ENCODE results near the gene GTPBP6. TPM values are rescaled to one million over a fixed set of nuclear protein-coding genes. Genes with fewer than 3 reads are reported as not detected.

Gene GTPBP6
- total RNA-seq, 5 donors from 2014 or later (not counting 1 experiment from before 2014, with no cell fraction given), result 58.8 to 112 (median 111) TPM

DNA sequence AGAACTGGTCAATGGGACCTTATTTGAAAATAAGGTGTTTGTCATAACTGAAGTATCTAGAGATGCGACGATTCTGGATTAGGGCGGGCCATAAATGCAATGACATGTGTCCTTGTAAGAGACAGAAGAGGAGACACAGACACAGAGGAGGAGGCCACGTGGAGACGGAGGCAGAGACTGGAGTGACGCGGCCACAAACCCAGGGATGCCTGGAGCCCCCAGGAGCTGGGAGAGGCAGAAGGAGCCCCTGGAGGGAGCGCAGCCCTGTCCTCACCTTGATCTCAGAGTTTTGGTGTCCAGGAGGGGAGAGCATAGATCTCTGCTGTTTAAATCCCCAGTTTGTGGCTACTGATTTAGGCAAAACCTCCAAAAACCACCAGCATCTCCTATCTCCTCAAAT is 5.0 kb downstream of the GTPBP6 start:
- ATAC-seq (replicated peaks in 1 of 4), result no peak
- Histone ChIP-seq H3K9me3 (no peaks in the 10 kb centered on the region), H3K4me1 (ENCODE audit: control insufficient read depth in 1 of 2, extremely low read depth in 1 of 2, insufficient read depth in 2 of 2, low read length in 2 of 2) (peaks cover 5 to 19% of the 10 kb centered on the region in 2 experiments), H3K27ac (ENCODE audit: low read length) (no peak overlapping the region), H3K27me3 (replicated peaks in 1 of 2; ENCODE audit: control insufficient read depth in 2 of 2, extremely low read depth in 1 of 2, insufficient read depth in 2 of 2, low read length in 1 of 2) (no peaks in the 10 kb centered on the region), H3K4me3 (ENCODE audit: control insufficient read depth in 1 of 2, extremely low read depth in 1 of 2, low read length in 1 of 2) (no peak overlapping the region), H3K36me3 (ENCODE audit: control insufficient read depth in 2 of 2, extremely low read depth in 1 of 2, insufficient read depth in 1 of 2, low read length in 1 of 2) (peaks cover 57 to 65% of the 10 kb centered on the region in 2 donors)
- Mint-ChIP-seq H3K36me3 (peaks cover 23% of the 10 kb centered on the region), H3K4me3 (no peak overlapping the region), H3K27me3 (no peaks in the 10 kb centered on the region), H3K4me1 (peaks cover 0 to 10% (median 8%) of the 10 kb centered on the region in 3 donors), H3K9me3 (no peaks in the 10 kb centered on the region), H3K27ac (no peak overlapping the region)
- DNase-seq, result no peak
- POLR2A ChIA-PET, result no interaction called here
- CTCF ChIA-PET, result no interaction called here
- WGBS (ENCODE audit: insufficient coverage), result 100% methylated on average over 5 of the region's 8 CpGs

DNA sequence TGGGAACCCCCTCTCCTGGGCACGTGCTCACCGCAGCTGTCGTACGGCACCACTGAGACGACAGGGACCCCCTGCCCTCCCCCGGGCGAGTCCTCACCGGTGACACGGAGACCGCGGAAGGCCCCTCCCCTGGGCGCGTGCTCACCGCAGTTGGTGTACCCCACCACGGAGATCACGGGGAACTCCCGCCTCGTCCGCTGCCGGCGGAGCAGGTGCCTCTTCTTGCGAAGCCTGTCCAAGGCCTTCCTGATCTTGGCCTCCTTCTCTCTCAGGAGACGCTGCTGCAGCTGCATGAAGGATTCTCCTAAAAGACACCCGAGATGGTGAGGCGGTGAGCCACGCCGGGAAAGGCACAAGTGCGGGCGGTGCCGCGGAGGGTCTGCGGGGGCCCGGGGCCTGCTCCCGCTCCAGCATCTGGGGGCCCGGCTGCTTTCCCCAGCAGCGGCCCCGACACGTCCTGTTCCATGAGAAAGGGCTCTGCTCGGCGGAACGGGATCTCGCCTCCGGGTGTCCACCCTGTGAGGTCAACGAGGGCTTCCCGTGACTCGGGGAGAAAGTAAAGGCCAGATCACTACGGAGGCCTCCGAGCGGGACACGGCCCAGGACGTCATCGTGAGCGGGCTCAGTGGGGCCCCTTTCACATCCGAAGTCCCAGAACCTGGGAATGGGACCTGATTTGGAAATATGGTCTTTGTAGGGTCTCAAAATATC is 5.8 kb downstream of the GTPBP6 start:
- H3K4me3 Mint-ChIP-seq, result no peak overlapping the region
- no peaks in the 10 kb centered on the region for H3K9me3 Mint-ChIP-seq
- DNase-seq (no peak), ATAC-seq (replicated peaks in 1 of 4) (peak in 1 of 4 experiments; percentile 8)
- WGBS (ENCODE audit: insufficient coverage), result 94% methylated on average over 46 of the region's 54 CpGs
- peaks cover 27% of the 10 kb centered on the region for H3K36me3 Mint-ChIP-seq
- no peaks in the 10 kb centered on the region for H3K9me3 ChIP-seq
- no peak overlapping the region for H3K4me3 ChIP-seq (ENCODE audit: control insufficient read depth in 1 of 2, extremely low read depth in 1 of 2, low read length in 1 of 2)
- H3K27ac Mint-ChIP-seq, result no peak overlapping the region
- peaks cover 0 to 6% (median 5%) of the 10 kb centered on the region in 3 donors for H3K4me1 Mint-ChIP-seq
- no peaks in the 10 kb centered on the region for H3K27me3 Mint-ChIP-seq
- H3K36me3 ChIP-seq (ENCODE audit: control insufficient read depth in 2 of 2, extremely low read depth in 1 of 2, insufficient read depth in 1 of 2, low read length in 1 of 2), result peaks cover 57 to 70% of the 10 kb centered on the region in 2 donors
- CTCF ChIA-PET, result no interaction called here
- peaks cover 2 to 16% of the 10 kb centered on the region in 2 experiments for H3K4me1 ChIP-seq (ENCODE audit: control insufficient read depth in 1 of 2, extremely low read depth in 1 of 2, insufficient read depth in 2 of 2, low read length in 2 of 2)
- POLR2A ChIA-PET, result no interaction called here
- no peaks in the 10 kb centered on the region for H3K27me3 ChIP-seq (replicated peaks in 1 of 2; ENCODE audit: control insufficient read depth in 2 of 2, extremely low read depth in 1 of 2, insufficient read depth in 2 of 2, low read length in 1 of 2)
- no peak overlapping the region for H3K27ac ChIP-seq (ENCODE audit: low read length)

DNA sequence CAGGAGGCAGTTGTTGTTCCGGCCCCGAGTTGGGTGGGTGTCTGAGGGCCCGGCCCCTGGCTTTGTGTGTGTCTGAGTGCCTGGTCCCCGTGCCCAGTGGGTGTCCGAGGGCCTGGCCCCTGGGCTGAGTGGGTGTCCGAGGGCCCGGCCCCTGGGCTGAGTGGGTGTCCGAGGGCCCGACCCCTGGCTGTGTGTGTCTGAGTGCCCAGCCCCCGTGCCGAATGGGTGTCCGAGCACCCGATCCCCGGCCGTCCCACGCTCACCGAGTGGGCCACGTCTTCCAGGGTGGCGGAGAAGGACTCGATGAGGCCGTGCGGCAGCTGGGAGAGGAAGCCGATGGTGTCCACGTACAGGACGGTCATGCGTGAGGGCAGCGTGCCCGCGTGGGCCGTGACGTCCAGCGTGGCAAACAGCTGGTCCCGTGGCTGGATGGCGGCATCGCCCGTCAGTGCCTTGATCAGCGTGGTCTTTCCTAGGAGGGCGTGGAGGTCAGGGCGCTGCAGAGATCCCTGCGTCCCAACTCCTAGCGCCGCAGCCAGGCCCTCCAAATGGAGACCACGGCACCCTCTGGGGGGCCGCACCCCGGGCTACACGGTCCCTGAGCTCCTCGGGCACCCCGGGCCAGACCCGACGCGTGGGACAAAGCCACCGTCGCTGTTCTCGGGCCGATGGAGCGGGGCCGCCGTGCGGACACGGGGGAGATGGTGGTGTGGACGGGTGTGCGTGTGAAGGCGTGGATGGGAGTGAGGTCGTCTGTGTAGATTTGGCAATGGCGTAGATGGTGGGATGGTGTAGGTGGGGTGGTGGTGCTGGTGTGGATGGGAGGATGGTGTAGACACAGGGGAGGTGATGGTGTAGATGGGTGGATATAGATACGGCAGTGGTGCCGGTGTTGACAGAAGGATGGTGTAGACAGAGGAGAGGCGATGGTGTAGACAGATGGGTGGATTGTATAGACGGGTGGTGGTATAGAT is 7.2 kb downstream of the GTPBP6 start:
- no peak overlapping the region for H3K27ac ChIP-seq (ENCODE audit: low read length)
- H3K36me3 ChIP-seq (ENCODE audit: control insufficient read depth in 2 of 2, extremely low read depth in 1 of 2, insufficient read depth in 1 of 2, low read length in 1 of 2), result peaks cover 50 to 72% of the 10 kb centered on the region in 2 donors
- Mint-ChIP-seq H3K36me3 (peaks cover 31% of the 10 kb centered on the region), H3K9me3 (no peaks in the 10 kb centered on the region), H3K27me3 (no peaks in the 10 kb centered on the region), H3K4me1 (no peaks in the 10 kb centered on the region), H3K4me3 (no peak overlapping the region), H3K27ac (no peak overlapping the region)
- DNase-seq (no peak), ATAC-seq (replicated peaks in 1 of 4) (peak in 1 of 4 experiments; percentile 11)
- H3K4me1 ChIP-seq (ENCODE audit: control insufficient read depth in 1 of 2, extremely low read depth in 1 of 2, insufficient read depth in 2 of 2, low read length in 2 of 2), result peaks cover 0 to 4% of the 10 kb centered on the region in 2 experiments
- H3K27me3 ChIP-seq (replicated peaks in 1 of 2; ENCODE audit: control insufficient read depth in 2 of 2, extremely low read depth in 1 of 2, insufficient read depth in 2 of 2, low read length in 1 of 2), result no peaks in the 10 kb centered on the region
- 95% methylated on average over 55 of the region's 69 CpGs for WGBS (ENCODE audit: insufficient coverage)
- POLR2A ChIA-PET, result no interaction called here
- CTCF ChIA-PET, result no interaction called here
- no peaks in the 10 kb centered on the region for H3K9me3 ChIP-seq
- no peak overlapping the region for H3K4me3 ChIP-seq (ENCODE audit: control insufficient read depth in 1 of 2, extremely low read depth in 1 of 2, low read length in 1 of 2)

DNA sequence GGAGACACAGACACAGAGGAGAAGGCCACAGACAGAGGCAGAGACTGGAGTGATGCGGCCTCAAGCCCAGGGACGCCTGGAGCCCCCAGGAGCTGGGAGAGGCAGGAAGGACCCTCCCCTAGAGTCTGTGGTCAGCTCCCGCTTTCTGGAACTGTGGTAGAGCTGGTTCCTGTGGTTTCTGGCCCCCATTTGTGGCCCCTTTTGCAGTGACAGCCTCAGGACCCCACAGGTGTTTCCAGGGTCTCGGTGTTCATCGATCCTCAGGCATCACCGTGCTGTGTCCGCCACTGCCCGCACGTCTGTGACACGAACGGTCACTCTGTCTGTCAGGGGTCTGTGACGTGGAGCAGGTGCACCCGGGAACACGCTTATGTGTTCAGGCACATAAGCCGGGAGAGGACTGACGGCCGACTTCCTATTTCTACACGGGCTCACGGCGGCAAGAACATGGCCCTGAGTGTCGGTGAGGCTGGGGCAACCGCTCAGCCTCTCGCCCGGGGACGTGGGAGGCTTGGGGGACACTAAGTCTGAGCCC is 7.9 kb downstream of the GTPBP6 start:
- Histone ChIP-seq H3K9me3 (no peaks in the 10 kb centered on the region), H3K4me3 (ENCODE audit: control insufficient read depth in 1 of 2, extremely low read depth in 1 of 2, low read length in 1 of 2) (no peak overlapping the region), H3K4me1 (ENCODE audit: control insufficient read depth in 1 of 2, extremely low read depth in 1 of 2, insufficient read depth in 2 of 2, low read length in 2 of 2) (no peaks in the 10 kb centered on the region), H3K27ac (ENCODE audit: low read length) (no peak overlapping the region), H3K36me3 (ENCODE audit: control insufficient read depth in 2 of 2, extremely low read depth in 1 of 2, insufficient read depth in 1 of 2, low read length in 1 of 2) (peaks cover 46 to 75% of the 10 kb centered on the region in 2 donors), H3K27me3 (replicated peaks in 1 of 2; ENCODE audit: control insufficient read depth in 2 of 2, extremely low read depth in 1 of 2, insufficient read depth in 2 of 2, low read length in 1 of 2) (no peaks in the 10 kb centered on the region)
- Mint-ChIP-seq H3K4me1 (no peaks in the 10 kb centered on the region), H3K4me3 (no peak overlapping the region), H3K9me3 (no peaks in the 10 kb centered on the region), H3K36me3 (peaks cover 35% of the 10 kb centered on the region), H3K27ac (no peak overlapping the region), H3K27me3 (no peaks in the 10 kb centered on the region)
- DNase-seq (no peak), ATAC-seq (replicated peaks in 1 of 4) (no peak)
- 93% methylated on average over 23 of the region's 25 CpGs for WGBS (ENCODE audit: insufficient coverage)
- CTCF ChIA-PET, result no interaction called here
- POLR2A ChIA-PET, result no interaction called here

DNA sequence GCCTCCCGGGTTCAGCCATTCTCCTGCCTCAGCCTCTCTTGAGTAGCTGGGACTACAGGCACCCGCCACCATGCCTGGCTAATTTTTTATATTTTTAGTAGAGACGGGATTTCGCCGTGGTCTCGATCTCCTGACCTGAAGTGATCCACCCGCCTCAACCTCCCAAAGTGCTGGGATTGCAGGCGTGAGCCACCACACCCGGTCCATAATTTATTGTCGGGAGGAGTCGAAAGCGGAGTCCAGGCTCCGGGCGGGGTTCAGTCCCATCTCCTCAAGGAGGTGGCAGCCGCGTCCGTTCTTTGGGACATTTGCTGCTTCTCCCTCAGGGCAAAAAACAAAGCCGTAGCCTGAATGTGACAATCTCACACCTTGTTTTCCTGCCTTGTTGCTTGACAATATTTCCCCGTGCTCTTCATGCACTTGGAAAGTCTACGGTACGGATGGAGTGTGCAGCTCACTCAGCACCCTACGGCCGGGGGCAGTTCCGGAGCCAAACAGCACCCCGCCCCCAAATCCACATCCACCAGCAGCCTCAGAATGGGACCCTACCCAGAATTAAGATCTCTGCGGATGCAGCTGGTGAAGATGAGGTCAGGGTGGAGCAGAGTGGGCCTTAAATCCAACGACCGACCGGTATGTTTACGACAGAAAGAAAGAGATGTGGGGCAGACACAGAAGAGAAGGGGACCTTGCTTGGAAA is 9.6 kb downstream of the GTPBP6 start:
- Mint-ChIP-seq H3K36me3 (peaks cover 42% of the 10 kb centered on the region), H3K4me1 (no peaks in the 10 kb centered on the region), H3K27ac (no peak overlapping the region), H3K27me3 (no peaks in the 10 kb centered on the region), H3K4me3 (no peak overlapping the region), H3K9me3 (no peaks in the 10 kb centered on the region)
- 98% methylated on average over 23 of the region's 30 CpGs for WGBS (ENCODE audit: insufficient coverage)
- H3K27ac ChIP-seq (ENCODE audit: low read length), result no peak overlapping the region
- DNase-seq (no peak), ATAC-seq (replicated peaks in 1 of 4) (no peak)
- no peaks in the 10 kb centered on the region for H3K9me3 ChIP-seq
- H3K4me3 ChIP-seq (ENCODE audit: control insufficient read depth in 1 of 2, extremely low read depth in 1 of 2, low read length in 1 of 2), result no peak overlapping the region
- ChIA-PET CTCF (no interaction called here), POLR2A (no interaction called here)
- H3K4me1 ChIP-seq (ENCODE audit: control insufficient read depth in 1 of 2, extremely low read depth in 1 of 2, insufficient read depth in 2 of 2, low read length in 2 of 2), result no peaks in the 10 kb centered on the region
- H3K36me3 ChIP-seq (ENCODE audit: control insufficient read depth in 2 of 2, extremely low read depth in 1 of 2, insufficient read depth in 1 of 2, low read length in 1 of 2), result peaks cover 39 to 72% of the 10 kb centered on the region in 2 donors
- no peaks in the 10 kb centered on the region for H3K27me3 ChIP-seq (replicated peaks in 1 of 2; ENCODE audit: control insufficient read depth in 2 of 2, extremely low read depth in 1 of 2, insufficient read depth in 2 of 2, low read length in 1 of 2)

Measured in T-cell (primary cell).